ENCODE data around the gene C10orf143.
"Not testable (repeated sequence)": the region's sequence is repeated elsewhere in the genome, so short reads cannot be mapped to it uniquely, and the experiment has no call there.

The C10orf143 gene

DNA sequence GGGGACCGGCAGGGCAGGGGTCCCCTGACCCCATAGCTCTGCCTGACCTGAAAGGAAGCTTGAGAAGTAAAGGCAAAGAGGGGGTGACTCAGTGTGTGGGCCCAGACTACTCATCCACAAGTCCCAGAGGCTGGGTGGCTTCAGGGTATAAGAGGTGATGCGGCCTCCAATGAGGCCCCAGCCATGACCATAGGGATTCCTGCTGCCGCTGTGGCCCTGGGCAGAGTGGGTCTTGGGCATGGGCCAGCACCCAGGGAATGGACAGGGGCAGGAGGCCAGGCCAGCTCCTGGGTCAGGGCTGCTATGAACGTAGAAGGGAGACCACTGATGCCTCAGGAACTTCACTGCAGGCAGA lies 82.2 kb downstream of the C10orf143 start:
- FAIRE-seq: no peak

DNA sequence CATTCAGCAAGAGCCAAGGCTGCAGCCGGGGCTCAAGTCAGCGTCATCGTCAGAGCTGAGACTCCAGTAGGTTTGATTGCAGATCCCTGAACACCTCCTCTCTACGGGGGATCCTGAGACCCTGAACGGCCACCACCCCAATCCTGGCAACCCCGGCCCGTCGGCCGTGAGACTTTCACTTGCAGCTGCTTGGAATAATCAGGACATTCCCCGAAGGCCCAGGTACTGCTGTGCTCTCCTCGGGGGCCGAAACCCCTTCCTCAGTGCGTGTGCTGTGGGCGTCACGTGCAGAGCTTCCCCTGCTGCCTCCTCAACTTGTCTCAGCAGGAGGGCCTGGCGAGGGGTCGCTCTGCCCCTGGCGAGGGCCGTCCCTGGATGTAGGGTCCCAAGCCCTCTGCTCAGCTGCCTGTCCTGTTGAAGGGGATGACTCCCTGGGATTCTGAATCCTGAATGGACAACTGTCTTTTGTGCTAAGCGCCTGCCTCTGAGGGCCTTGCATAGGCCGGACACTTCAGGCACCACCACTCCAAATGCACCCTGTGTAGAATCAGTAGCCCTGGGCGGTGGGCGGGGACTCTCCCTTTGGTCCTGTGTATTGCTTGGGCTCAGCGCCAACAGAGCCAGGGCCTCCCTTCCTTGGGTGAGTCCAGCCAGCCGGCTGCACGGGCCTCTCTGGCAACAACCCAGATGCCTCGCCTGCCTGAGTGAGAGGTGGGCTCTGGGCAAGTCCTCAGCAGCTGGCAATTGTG lies 82.7 kb downstream of the C10orf143 start:
- no peak for FAIRE-seq

DNA sequence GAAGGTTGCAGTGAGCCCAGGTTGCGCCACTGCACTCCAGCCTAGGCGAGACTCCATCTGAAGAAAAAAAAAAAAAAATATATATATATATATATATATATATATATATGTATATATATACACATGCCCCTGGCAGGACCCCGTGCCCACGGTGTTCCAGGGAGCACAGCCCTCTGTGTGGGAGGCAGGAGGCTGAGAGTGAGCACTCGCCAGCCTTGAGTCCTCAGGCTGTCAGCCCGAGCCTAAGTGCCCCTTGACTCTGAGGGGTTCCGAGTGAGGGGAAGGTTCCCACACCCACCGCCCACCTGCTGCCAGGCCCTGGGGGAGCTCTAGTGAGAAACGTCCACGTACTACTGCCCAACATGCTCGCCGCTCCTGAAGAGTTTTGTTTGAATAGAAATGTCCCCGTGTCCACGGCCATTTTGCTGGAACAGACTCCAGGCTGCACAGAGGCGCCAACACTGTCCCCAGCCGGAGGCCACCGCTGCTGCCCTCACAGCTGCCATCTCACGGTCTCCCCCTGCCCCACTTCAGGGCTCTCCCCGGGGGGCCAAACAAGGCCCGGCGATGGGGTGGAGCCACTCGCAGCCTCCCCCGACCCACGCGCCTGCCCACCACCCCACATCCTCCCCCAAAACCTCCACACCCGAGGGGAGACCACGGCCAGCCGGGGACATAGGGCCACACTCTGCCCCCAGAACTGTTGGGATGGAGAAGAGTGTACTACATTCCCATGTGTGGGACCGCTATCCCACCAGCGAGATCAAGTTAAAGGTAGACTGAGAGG lies 83.8 kb downstream of the C10orf143 start:
- no peak for FAIRE-seq

DNA sequence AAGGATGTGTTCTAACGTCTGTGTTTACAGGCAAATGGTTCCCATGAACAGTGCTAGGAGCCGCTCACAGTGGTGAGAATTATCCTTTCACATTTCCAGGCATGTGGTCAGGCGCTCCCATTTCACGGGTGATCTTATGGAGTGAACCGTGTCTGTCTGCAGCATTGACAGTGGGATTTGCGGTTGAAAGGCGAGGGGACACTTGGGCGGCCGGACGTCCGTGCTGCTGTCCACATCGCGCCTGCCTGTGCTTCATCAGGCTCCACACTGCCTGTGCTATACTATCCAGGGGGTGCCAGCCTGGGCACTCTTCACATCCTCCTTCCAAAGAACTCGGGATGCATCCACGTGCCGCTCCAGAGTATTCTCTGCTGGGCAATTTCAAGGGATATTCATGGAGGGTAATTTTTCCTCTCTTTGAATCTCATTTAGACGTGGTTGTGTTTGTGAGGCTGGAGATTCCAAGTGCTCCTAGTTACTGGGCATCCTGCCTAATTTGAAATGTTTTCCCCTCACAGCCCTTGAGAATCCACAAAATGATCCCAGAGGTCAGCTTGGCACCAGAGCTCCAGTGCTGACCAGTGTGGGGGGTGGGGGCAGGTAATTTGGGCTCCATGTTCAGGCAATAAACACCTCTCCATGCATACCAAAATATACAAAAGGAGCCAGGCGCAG lies 84.7 kb downstream of the C10orf143 start:
- FAIRE-seq: no peak

DNA sequence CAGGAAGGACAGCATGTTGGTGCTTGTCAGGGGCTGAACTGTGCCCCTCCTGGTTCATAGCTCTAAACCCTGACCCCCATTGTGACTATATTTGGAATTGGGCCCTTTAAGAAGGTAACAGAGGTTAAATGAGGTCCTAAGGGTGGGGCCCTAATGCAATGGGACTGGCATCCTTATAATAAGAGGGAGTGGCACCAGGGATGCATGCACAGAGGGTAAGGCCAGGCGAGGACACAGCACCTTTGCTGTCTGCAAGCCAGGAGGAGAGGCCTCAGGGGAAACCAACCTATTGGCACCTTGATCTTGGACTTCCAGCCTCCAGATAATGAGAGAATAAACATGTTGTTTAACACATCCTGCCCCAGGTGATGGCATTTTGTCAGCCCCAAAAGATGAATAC lies 85.3 kb downstream of the C10orf143 start:
- FAIRE-seq: no peak

DNA sequence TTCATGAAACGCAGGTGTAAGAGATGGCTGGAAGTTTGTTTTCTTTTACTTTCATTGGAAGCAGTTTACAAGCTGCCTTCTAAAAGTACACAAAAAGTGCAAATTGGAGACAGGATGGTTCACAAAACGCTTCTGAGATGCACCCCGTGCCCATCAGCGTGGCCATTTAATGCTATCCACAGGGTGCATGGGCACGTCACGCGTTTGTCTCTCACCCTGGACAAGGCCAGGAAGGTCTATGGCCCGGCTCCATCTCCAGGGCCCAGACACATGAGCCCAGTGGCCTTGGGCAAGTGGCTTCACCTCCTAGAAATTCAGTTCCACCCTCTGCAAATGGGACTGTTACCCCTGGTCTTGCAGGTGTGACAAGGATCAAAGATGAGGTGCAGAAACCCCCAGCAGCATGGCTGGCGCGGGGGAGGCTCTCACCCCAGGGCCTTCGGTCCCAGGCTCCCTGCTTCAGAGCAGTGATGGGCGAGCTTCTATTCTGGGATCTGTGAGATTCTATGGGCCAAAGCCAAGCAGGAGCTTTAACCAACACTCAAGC lies 85.8 kb downstream of the C10orf143 start:
- no peak for FAIRE-seq

DNA sequence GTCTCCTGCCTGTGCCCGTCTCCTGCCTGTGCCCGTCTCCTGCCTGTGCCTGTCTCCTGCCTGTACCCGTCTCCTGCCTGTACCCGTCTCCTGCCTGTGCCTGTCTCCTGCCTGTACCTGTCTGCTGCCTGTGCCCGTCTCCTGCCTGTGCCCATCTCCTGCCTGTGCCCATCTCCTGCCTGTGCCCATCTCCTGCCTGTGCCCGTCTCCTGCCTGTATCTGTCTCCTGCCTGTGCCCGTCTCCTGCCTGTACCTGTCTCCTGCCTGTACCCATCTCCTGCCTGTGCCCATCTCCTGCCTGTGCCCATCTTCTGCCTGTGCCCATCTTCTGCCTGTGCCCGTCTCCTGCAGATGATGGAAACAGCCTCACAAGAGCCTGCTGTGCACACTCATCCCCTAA lies 86.3 kb downstream of the C10orf143 start:
- FAIRE-seq: not testable (repeated sequence)

DNA sequence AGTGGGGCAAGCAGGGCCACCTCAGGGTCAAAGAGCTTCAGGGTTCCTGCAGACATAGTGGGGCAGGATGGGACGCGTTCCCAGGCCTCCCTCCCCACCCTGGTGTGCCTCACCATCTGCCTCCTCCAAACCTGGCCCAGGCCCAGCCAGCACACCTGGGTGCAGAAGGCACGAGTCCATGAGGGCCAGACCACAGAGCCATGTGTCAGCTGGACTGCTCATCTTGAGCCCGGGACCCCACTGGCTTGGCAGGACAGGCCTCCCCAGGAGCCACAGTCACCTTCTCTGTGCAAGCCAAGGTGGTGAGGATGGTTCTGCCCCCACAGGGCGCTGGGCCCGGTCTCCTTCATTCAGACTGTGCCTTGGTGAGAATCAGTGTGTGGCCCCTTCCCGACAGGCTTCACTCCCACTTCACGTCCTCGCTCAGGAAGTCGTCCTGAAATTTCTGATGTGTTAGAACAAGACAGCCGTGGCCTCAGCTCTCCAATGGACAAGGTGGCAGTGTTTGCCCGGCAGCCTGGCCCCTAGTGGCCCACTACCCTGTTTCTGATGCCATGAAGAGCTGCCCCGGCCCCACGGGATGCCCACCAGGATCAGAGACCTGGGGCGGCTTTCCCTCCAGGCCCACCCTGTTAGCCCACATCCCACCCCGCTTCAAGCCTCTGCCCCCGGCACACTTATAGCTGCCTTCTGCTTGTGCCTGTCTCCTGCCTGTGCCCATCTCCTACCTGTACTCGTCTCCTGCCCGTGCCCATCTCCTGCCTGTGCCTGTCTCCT lies 87.0 kb downstream of the C10orf143 start:
- FAIRE-seq: no peak

DNA sequence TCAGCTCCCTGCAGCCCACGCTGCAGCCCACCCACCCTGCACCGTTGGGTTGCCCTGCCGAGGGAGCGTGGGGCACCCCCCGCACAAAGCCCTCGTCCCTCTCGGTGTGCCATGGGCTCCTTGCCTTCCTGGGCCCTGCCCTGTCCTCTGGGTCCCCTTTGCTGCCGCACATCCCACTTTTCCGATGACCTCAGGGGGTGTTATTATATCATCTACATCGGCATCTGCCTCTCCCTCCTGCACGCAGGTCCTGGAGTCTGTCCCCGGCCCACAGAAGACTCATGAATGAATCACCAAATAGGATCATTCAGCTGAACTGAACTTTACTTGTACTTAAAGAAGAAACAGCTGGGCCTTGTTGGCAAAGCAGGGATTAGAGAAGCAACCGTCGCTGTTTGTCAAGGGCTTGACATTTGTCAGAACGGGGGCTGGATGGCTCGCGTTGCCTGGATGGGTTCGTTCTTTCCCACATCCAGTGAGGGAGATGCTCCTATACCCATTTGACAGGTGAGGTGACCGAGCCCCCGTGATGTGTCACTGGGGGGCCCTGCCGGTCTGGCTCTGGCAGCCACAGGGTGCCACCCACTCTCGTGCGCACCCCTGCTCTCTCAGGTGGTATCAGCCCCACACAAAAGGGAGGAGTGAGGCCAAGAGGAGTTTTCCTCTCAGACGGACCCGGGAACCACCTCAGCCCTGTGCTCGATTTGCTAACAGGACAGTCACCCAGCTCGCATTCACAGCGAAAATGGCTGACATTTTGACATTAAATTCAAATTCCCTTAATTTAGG lies 87.9 kb downstream of the C10orf143 start:
- no peak for FAIRE-seq

DNA sequence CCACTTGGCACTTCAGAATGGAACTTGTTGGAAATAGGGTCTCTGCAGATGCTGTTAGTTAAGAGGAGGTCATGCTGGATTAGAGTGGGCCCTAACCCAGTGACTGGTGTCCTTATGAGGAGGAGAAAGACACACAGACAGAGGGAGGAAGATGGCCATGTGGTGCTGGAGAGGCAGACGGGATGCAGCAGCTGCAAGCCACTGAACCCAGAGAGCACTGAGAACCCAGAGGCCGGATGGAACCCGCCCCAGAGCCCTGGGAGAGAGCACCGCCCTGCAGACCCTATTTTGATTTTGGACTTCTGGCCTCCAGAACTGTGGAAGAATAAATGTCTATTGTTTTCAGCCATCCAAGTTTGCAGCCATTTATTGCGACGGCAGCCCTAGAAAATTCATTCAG lies 88.5 kb downstream of the C10orf143 start:
- FAIRE-seq: no peak

DNA sequence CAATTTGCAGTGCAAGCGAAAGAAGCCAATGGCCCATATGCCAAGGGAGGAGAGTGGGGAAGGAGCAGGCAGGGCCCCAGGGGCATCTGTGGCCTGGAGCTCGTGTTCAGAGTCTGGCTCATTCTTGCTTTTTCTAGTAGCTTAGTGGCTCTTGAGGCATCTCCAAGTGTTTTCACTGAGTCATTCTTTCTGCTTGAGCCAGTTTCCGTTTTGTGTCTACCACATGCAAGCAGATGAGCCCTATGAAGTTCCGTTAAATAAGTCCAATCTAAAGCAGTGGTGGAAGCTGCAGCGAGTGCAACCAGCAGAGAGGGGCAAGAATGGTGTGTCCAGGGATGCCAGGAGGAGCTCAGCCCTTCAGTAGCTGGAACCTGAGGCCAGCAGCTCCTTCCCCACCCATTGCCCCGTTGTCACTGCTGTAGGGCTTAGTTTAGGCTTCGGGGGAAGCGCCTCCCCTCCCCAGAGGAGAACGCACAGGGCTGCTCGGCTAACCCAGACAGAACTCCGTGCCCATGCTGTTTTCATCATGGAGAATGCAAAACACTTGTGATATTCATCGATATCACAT lies 89.2 kb downstream of the C10orf143 start:
- no peak for FAIRE-seq

DNA sequence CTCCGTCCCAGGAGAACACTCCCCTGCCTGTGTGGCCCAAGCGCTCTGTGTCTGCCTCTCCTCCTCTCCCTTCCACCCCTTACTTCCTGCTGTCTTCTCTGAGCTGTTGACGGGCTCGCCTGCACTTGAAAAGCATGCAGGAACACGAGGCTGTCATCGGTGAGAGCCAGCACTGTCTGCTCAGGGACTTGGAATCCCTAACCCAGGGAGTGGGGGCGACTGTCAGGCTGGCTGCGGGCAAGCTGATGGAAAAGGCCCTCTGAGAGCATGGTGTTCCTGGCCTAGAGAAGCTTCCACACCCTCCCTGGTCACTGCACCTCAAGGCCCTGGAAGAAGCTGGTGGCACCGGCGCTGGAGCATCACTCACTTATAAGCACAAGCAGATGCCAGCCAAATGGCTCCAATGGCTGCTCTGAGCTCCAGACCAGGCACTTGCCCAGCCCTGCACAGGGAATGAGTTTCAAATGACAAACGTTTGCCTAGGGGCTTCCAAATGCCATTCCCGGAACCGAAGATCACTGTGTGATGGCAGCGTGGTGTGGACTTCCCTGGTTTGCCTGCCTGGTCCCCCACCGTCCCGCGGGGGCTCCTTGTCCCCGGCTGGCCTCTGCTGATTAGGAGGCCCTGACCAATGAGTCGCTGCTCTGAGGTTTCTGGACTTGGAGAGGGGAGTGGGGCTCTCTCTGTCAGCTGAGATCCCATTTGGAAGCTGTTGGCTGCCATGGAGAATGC lies 89.8 kb downstream of the C10orf143 start:
- no peak for FAIRE-seq

DNA sequence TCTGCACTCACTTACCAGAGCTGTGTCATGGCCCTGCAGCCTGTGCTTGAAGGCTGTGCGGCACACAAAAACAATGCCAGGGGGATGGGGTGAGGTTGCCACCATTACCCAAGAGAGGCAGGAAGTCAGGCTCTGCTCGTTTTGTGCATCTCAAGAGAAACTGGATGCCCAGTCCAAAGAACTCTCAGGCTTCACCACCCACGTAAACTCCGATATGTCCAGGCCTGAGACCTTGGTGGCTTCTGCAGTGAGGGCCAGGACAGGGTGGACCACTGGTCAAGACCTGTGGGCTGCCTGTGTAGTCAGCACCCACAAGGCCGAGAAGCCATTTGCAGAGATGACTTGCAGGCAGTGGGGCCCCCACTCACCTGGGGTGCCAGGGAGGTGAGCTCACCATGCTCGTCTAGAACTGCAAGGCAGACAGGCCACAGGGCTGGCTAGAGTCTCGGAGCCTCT lies 91.9 kb downstream of the C10orf143 start:
- FAIRE-seq: no peak

DNA sequence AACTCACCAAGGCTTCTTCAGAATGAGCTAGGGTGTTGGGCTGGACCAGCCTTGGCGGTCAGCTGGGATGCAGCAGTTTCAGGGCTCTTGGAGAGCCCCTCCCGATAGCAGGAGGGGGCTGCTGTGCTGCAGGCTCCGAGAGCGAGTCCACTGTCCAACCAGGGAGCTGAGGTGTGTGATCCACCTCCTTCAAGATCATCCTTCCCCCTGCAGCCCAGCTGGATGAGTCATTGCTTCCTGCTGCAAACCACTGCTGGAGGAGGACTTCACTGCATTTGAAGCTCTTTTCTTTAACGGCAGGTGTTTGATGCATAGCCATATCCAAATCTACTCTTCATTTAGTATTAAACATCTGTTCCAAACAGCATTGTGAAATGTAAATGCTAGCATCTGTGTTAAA lies 92.4 kb downstream of the C10orf143 start:
- FAIRE-seq: no peak

DNA sequence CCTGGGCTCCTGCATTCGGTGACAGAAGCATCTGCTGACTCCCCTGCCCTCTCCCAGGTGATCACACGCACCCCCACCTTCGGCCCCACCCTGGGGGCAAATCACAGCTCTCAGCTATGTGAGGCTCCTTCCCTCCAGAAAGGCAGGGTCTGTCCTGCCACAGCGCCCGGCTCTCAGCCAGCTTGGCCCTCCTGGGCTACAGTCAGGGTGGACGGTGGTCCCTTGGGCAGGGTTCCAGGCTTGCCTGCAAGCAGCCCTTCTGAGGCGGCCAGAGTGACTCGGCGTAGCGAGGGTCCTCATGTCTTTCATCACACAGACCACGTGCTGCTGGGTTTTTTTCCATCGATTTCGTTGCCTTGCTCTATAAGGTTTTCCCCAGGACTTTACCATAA lies 93.0 kb downstream of the C10orf143 start:
- FAIRE-seq: no peak

DNA sequence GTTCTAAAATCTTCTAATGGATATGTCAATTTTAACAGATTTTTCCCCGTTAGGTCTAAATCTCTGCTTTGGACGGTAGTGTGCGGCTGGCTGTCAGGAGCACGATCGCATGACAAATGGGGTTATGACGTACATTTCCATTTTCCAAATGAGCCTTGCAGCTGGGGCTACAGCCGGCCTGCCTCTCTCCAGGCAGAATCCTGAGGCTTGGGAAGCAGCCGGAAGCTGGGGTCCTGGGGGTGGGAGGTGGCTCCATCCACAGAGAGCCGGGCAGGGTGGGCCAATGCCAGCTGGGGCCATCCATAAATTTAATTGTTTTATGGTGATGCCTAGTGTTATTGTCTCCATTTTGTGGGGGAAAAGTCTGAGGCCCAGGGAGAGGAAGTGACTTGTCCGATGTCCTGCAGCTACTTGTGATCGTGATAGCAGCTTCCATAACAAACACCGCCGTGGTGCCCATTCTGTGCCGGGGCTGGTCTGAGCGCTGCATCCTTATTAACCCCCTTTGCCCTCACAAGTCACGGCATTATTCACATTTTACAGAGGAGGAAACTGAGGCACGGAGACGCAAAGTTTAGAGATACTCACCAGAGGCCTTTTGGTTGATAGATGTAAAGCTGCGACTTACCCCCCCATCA lies 93.5 kb downstream of the C10orf143 start:
- FAIRE-seq: no peak

DNA sequence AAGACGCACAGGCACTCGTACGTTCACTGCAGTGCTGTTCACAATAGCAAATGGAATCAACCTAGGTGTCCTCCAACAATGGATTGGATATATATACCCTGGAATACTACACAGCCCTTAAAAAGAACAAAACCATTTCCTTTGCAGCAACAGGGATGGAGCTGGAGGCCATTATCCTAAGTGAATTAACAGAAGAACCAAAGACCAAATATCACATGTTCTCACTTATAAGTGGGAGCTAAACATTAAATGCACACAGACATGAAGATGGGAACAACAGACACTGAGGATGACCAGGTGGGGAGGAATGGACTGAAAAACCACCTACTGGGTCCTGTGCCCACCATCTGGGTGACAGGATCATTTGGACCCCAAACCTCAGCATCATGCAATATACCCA lies 94.5 kb downstream of the C10orf143 start:
- no peak for FAIRE-seq

DNA sequence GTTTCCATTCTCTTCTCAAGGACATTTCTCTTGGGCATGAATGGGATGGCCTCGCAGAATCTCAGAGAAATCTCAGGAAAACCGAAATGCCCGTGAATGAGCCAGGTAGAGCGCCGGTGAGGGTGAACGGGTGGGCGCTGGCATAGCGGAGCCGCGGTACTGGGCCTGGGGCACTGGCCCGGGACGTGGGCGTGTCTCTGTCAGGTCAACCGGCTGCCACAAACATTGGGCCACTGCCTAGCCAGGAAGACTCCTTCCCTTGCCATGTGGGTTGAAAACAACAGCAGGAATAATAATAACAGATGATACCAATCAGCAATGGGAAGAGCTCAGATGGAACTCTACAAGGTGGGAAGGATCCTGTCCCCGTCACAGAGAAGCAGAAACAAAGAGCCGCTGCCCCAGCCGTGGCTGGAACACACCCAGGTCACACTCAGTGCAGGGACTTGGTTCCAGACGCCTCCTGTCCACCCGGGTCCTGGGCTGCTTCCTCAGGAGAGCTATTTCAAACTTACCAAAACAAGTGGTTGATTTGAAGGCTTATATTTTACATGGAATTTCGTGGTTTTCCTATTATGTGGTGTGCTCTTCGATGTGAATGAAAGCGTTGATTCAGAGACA lies 95.4 kb downstream of the C10orf143 start:
- FAIRE-seq: no peak

DNA sequence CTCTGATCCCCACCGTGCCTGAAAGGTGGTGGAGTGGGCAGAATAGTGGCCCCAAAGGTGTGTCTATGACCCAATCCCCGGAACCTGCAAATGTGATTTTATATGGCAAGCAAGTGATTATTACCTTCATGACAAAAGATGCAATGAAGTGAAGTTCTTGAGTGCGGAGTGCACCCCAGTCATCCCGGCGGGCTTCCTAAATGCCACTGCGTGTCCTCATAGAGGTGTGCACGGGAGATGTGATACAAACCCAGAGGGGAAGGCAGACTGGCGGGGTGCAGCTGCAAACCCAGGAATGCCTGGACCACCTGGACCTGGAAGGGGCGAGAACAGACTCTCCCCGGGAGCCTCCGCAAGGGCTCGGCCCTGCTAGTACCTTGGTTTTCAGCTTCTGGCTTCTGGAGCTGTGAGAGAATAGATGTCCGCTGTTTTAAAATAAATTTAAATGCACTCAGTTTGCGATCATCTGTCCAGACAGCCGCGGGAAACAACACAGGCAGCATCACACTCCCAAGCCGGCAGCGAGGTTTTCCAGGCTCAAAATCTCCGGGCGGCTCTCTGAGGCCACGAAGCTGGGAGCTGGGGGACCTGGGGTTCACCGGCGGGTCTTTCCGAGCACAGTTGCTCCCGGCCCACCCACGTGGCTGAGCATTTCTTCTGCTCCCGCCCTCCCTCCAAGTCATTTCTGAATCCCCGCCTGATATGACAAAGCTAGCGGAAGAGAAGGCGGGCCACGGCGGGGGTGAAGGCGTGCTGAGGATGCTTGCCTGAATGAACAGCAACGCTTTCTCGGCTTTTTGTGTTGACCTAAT lies 96.2 kb downstream of the C10orf143 start:
- no peak for FAIRE-seq
